Skeletal muscle satellite cell (primary cell): ENCODE results near the gene SPRR1A.
"Not testable (repeated sequence)": the region's sequence is repeated elsewhere in the genome, so short reads cannot be mapped to it uniquely, and the experiment has no call there.

Experiments used
- H3K27me3 ChIP-seq: 2 replicates; pipeline ENCODE4 v1.7.0; 2013; ENCODE audit warnings: low read length; ENCODE audit not compliant: control insufficient read depth, insufficient read depth
- H3K36me3 ChIP-seq: 2 replicates; pipeline ENCODE4 v1.7.0; 2013; ENCODE audit warnings: mild to moderate bottlenecking, control low read depth, low read length; ENCODE audit not compliant: insufficient read depth
- H3K4me1 ChIP-seq: 2 replicates; pipeline ENCODE4 v1.7.0; 2013; ENCODE audit warnings: low read length; ENCODE audit not compliant: control insufficient read depth, insufficient read depth
- H3K4me2 ChIP-seq: 2 replicates; pipeline ENCODE4 v1.7.0; 2013; ENCODE audit warnings: mild to moderate bottlenecking, low read length
- H3K4me3 ChIP-seq: 2 replicates; pipeline ENCODE4 v1.7.0; 2013; ENCODE audit warnings: low read length
- H3K9ac ChIP-seq: 2 replicates; pipeline ENCODE4 v1.7.0; 2013; ENCODE audit warnings: mild to moderate bottlenecking, low read depth, low read length, moderate library complexity
- H3K9me3 ChIP-seq: replicated peaks from 2 replicates; pipeline ENCODE4 v1.7.0; 2013; ENCODE audit warnings: mild to moderate bottlenecking, control low read depth, low read length

Gene SPRR1A

DNA sequence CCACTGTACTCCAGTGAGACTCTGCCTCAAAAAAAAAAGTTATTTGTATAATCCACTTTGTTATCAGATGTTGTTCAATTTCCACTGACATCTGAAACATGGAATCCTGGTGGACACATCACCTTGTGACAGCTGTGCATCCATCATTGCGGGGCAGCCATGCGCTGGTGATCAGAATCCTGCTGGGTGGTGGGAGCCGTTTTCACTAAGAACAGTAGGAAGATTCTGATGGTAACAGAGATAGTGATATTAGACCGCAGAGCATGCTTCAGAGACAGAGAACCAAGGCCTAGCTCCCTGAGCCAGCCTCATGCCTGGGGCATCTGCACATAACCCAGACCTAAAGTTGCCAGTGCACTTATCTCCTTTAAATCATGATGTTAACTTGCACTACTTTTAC lies 14.6 kb downstream of the SPRR1A start:
- no peaks in the 10 kb centered on the region for H3K4me1 ChIP-seq
- peaks cover 8% of the 10 kb centered on the region for H3K27me3 ChIP-seq
- no peak overlapping the region for H3K9ac ChIP-seq
- H3K4me3 ChIP-seq, result no peak overlapping the region
- no peaks in the 10 kb centered on the region for H3K9me3 ChIP-seq
- H3K36me3 ChIP-seq, result no peaks in the 10 kb centered on the region
- H3K4me2 ChIP-seq, result no peak overlapping the region

DNA sequence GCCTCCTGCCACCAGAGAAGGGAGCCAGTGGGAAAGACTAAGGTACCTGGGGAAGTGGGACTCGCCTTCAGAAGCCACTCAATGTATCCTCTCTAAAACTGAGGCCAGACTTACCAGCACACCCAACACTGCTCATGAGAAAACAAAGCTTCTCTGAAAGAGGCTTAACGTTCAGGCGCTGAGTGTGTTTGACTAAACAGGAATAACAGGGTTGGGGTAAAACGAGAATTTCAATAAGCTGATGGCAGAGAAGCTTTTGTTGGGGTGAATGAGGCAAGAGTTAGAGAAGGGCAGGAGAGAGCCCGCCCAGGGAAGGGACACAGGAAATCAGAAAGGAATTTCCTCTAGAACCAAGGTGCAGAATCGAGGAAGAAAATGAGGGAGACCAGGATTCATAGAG lies 15.9 kb downstream of the SPRR1A start:
- no peak overlapping the region for H3K9ac ChIP-seq
- no peaks in the 10 kb centered on the region for H3K36me3 ChIP-seq
- H3K4me3 ChIP-seq, result no peak overlapping the region
- no peak overlapping the region for H3K4me2 ChIP-seq
- no peaks in the 10 kb centered on the region for H3K4me1 ChIP-seq
- peaks cover 8% of the 10 kb centered on the region for H3K27me3 ChIP-seq
- H3K9me3 ChIP-seq, result no peaks in the 10 kb centered on the region

GRCh38 chr1:153000294-153000693 lies 16.4 kb downstream of the SPRR1A start:
- Histone ChIP-seq H3K27me3 (peaks cover 8% of the 10 kb centered on the region), H3K9me3 (no peaks in the 10 kb centered on the region), H3K9ac (no peak overlapping the region), H3K4me1 (no peaks in the 10 kb centered on the region), H3K4me2 (no peak overlapping the region), H3K4me3 (no peak overlapping the region), H3K36me3 (no peaks in the 10 kb centered on the region)

DNA sequence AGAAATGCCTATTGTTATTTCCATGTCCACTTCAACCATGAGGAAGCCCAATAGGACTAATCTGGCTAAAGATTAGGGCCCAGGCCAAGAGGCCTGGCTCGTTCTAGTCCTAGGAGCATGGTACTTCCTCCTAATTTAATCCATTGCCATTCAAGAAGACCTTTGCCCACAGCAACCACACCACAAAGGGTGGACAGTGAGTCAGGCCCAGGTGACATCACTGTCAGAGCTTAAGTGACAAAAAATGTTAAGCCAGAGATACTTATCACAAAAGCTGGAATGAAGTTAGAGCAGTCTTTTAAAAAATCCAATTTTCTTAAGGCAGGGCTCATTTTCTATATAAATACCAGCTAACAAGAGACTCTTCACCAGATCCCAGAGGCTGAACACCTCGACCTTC lies 17.5 kb downstream of the SPRR1A start, which contains the start of gene SPRR3:
SPRR3 (plus strand) TSS at position 368 of the 400 bp plus-strand sequence. CDS start 1,272 bp downstream, outside the sequence.
- no peak within 1 kb of the TSS for H3K4me3 ChIP-seq
- no peak within 1 kb of the TSS for H3K4me2 ChIP-seq
- H3K27me3 ChIP-seq, result peaks cover 8% of the 10 kb centered on the region
- H3K9ac ChIP-seq, result no peak within 1 kb of the TSS
- H3K36me3 ChIP-seq, result no peaks in the 10 kb centered on the region
- H3K4me1 ChIP-seq, result no peaks in the 10 kb centered on the region
- no peaks in the 10 kb centered on the region for H3K9me3 ChIP-seq

DNA sequence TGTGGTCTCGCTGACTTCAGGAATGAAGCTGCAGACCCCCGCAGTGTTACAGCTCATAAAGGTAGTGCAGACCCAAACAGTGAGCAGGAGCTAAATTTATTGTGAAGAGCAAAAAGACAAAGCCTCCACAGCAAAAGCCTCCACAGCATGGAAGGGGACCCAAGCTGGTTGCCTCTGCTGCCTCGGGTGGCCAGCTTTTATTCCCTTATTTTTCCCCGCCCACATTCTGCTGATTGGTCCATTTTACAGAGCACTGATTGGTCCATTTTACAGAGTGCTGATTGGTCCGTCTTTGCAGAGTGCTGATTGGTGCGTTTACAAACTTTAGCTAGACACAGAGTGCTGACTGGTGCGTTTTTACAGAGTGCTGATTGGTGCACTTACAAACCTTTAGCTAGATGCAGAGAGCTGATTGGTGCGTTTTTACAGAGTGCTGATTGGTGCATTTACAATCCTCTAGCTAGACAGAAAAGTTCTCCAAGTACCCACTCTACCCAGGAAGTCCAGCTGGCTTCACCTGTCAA lies 27.4 kb downstream of the SPRR1A start:
- not testable (repeated sequence) for H3K36me3 ChIP-seq, H3K27me3 ChIP-seq, H3K4me1 ChIP-seq, H3K9ac ChIP-seq, H3K9me3 ChIP-seq, H3K4me3 ChIP-seq, H3K4me2 ChIP-seq

GRCh38 chr1:153021829-153022228 lies 37.9 kb downstream of the SPRR1A start:
- H3K9ac ChIP-seq, H3K36me3 ChIP-seq, H3K4me2 ChIP-seq, H3K27me3 ChIP-seq, H3K4me3 ChIP-seq, H3K9me3 ChIP-seq, H3K4me1 ChIP-seq: not testable (repeated sequence)

GRCh38 chr1:153022340-153022739 lies 38.5 kb downstream of the SPRR1A start:
- H3K4me1 ChIP-seq, H3K27me3 ChIP-seq, H3K9ac ChIP-seq, H3K9me3 ChIP-seq, H3K36me3 ChIP-seq, H3K4me2 ChIP-seq, H3K4me3 ChIP-seq: not testable (repeated sequence)

DNA sequence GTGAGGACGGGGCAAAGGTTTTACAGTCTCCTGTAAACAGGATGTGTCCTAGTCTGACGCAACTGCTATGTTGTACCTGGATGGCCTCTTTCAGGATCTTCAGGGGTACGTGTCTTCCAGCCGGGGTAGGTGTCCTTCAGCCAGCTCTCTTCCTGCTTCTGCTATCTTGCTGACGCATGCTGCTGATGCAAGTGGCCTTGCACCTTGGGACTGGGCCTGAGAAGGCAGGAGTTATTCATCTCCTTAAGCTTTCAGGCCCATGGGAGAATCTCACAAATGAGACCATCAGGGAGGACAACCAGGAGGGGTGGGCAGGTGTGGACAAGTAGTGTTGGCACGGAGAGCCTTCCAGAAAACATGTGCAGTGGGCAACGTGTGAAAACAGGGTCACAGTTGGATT lies 39.2 kb downstream of the SPRR1A start:
- H3K9ac ChIP-seq, result no peak overlapping the region
- H3K9me3 ChIP-seq, result no peaks in the 10 kb centered on the region
- no peak overlapping the region for H3K4me3 ChIP-seq
- H3K27me3 ChIP-seq, result peaks cover 4% of the 10 kb centered on the region
- no peaks in the 10 kb centered on the region for H3K4me1 ChIP-seq
- no peaks in the 10 kb centered on the region for H3K36me3 ChIP-seq
- H3K4me2 ChIP-seq, result no peak overlapping the region

- Histone ChIP-seq H3K9me3 (no peaks in the 10 kb centered on the region), H3K27me3 (peaks cover 4% of the 10 kb centered on the region)
Observed at GRCh38 chr1:153024413-153024812, 40.5 kb downstream of the SPRR1A start.

GRCh38 chr1:153025797-153026196 lies 41.9 kb downstream of the SPRR1A start:
- Histone ChIP-seq H3K9me3 (no peaks in the 10 kb centered on the region), H3K4me3 (no peak overlapping the region), H3K27me3 (peaks cover 4% of the 10 kb centered on the region), H3K4me1 (no peaks in the 10 kb centered on the region), H3K9ac (no peak overlapping the region), H3K36me3 (no peaks in the 10 kb centered on the region), H3K4me2 (no peak overlapping the region)

More at GRCh38 chr1:153024413-153024812, 40.5 kb downstream of the SPRR1A start:
- Histone ChIP-seq H3K9ac (no peak overlapping the region), H3K4me3 (no peak overlapping the region), H3K4me1 (no peaks in the 10 kb centered on the region), H3K36me3 (no peaks in the 10 kb centered on the region), H3K4me2 (no peak overlapping the region)

DNA sequence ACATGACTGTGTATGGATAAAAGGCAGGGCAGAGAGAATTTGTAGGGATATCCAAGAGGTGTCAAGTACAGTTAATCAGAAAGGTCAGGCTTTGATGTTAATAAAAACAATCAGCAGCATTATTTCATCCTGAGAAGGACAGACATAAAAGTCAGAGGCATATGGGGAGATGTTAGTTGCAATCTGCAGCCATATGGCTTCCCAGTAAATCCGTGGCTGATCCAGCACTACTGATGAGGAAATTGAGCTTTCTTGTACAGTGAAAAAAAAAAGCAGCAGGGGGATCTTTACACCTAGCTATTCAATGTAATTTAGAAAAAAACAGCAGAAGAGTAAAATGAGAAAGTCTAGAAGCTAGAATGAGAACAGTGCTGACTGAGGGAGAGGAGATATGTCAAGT lies 44.9 kb downstream of the SPRR1A start:
- Histone ChIP-seq H3K27me3 (peaks cover 2% of the 10 kb centered on the region), H3K4me3 (no peak overlapping the region), H3K4me2 (no peak overlapping the region), H3K9ac (no peak overlapping the region), H3K4me1 (peaks cover 2% of the 10 kb centered on the region), H3K9me3 (no peaks in the 10 kb centered on the region), H3K36me3 (no peaks in the 10 kb centered on the region)

DNA sequence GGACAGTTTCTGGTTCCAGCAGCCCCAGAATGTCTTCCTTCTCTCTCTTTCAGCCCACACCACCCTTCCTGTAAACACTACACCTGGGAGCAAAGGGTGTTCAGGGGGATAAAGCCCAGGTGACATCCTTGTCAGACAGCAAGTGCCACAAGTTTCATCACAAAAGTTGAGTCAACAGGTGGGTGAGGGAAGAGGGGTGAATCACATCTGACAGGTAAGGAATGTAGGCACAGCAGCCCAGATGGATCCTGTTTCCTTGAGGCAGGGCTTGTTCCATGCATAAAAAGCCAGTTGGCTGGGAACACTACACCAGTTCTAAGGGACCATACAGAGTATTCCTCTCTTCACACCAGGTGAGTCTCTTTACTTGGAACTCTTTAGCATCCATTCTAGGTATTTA lies 47.0 kb downstream of the SPRR1A start, which contains the start of gene SPRR1B:
SPRR1B (plus strand) TSS at position 309 of the 400 bp plus-strand sequence. CDS start 1,143 bp downstream, outside the sequence.
- H3K4me1 ChIP-seq, result peaks cover 2% of the 10 kb centered on the region
- no peak within 1 kb of the TSS for H3K4me3 ChIP-seq
- no peaks in the 10 kb centered on the region for H3K9me3 ChIP-seq
- H3K9ac ChIP-seq, result no peak within 1 kb of the TSS
- no peak within 1 kb of the TSS for H3K4me2 ChIP-seq
- H3K27me3 ChIP-seq, result no peaks in the 10 kb centered on the region
- H3K36me3 ChIP-seq, result no peaks in the 10 kb centered on the region
